Keratinocyte (primary cell): ENCODE measurements around the gene TSPEAR. TPM values are rescaled to one million over a fixed set of nuclear protein-coding genes. Genes with fewer than 3 reads are reported as not detected.

Source experiments
- DNase-seq: peaks from one replicate; pipeline ENCODE4 v3.0.0-alpha.2; 2011; ENCODE audit warnings: low read depth, missing footprints, low spot score
- FAIRE-seq: peaks from 2 replicates; lab custom pipeline; 2011; peaks lifted over from hg19 to GRCh38; lab: Jason Lieb, UNC
- H2AFZ ChIP-seq: 2 replicates; pipeline ENCODE4 v1.6.0; 2012; ENCODE audit warnings: low read length, control low read depth, inconsistent platforms; ENCODE audit not compliant: control insufficient read depth
- H3K27ac ChIP-seq: 2 replicates; pipeline ENCODE4 v1.5.1; 2011; ENCODE audit warnings: low read length; ENCODE audit not compliant: control insufficient read depth, insufficient read depth
- H3K27me3 ChIP-seq: 3 replicates; pipeline ENCODE4 v1.6.0; 2011; ENCODE audit warnings: low read length; ENCODE audit not compliant: control insufficient read depth, insufficient read depth; ENCODE audit errors: extremely low read depth
- H3K36me3 ChIP-seq, 2 experiments: 2 replicates in 1 of 2; 3 replicates in 1 of 2; pipeline ENCODE4 v1.5.1; 2011; ENCODE audit warnings: low read length in 2 of 2, mild to moderate bottlenecking in 1 of 2; ENCODE audit not compliant: control insufficient read depth in 2 of 2, insufficient read depth in 2 of 2; ENCODE audit errors: extremely low read depth in 1 of 2
- H3K4me1 ChIP-seq: 3 replicates; pipeline ENCODE4 v1.5.1; 2011; ENCODE audit warnings: low read length; ENCODE audit not compliant: control insufficient read depth, insufficient read depth; ENCODE audit errors: extremely low read depth
- H3K4me2 ChIP-seq: 3 replicates; pipeline ENCODE4 v1.6.0; 2011; ENCODE audit warnings: low read depth, low read length; ENCODE audit not compliant: control insufficient read depth, insufficient read depth; ENCODE audit errors: extremely low read depth
- H3K4me3 ChIP-seq, 3 experiments: fragments of 200-600 bp in 1 of 3; sonication (generic) in 1 of 3; 2 replicates in 2 of 3; 3 replicates in 1 of 3; pipeline ENCODE4 v1.5.1; 2011 to 2016; ENCODE audit warnings: low read length in 3 of 3, mild to moderate bottlenecking in 3 of 3, control low read depth in 2 of 3, inconsistent platforms in 1 of 3, low read depth in 1 of 3, mixed read lengths in 1 of 3, mixed run types in 1 of 3, moderate library complexity in 1 of 3; ENCODE audit not compliant: control insufficient read depth in 2 of 3, insufficient read depth in 2 of 3; ENCODE audit errors: extremely low read depth in 1 of 3
- H3K79me2 ChIP-seq: 2 replicates; pipeline ENCODE4 v1.6.0; 2012; ENCODE audit warnings: low read length; ENCODE audit not compliant: control insufficient read depth, insufficient read depth
- H3K9ac ChIP-seq: 3 replicates; pipeline ENCODE4 v1.6.0; 2011; ENCODE audit warnings: low read length; ENCODE audit not compliant: control insufficient read depth, insufficient read depth; ENCODE audit errors: extremely low read depth
- H3K9me1 ChIP-seq: 3 replicates; pipeline ENCODE4 v1.6.0; 2011; ENCODE audit warnings: low read length; ENCODE audit not compliant: control insufficient read depth, insufficient read depth; ENCODE audit errors: extremely low read depth
- H3K9me3 ChIP-seq: 2 replicates; pipeline ENCODE4 v1.5.1; 2012; ENCODE audit warnings: low read depth, low read length; ENCODE audit not compliant: control insufficient read depth
- H4K20me1 ChIP-seq: 3 replicates; pipeline ENCODE4 v1.6.0; 2011; ENCODE audit warnings: low read length; ENCODE audit not compliant: control insufficient read depth, insufficient read depth; ENCODE audit errors: extremely low read depth
- CTCF ChIP-seq, 3 experiments: IDR thresholded peaks in 1 of 3; conservative IDR thresholded peaks in 1 of 3; optimal IDR thresholded peaks in 1 of 3; 2 replicates in 2 of 3; 3 replicates in 1 of 3; pipeline versions ENCODE3 to v1.5.1; 2011; ENCODE audit warnings: low read length in 3 of 3, mild to moderate bottlenecking in 3 of 3, moderate library complexity in 2 of 3, control low read depth in 1 of 3, inconsistent platforms in 1 of 3; ENCODE audit not compliant: insufficient read depth in 2 of 3; ENCODE audit errors: extremely low read depth in 1 of 3
- EZH2 ChIP-seq: IDR thresholded peaks from one replicate; pipeline ENCODE4 v1.6.1; 2012; ENCODE audit warnings: inconsistent platforms, mild to moderate bottlenecking, low read length, moderate library complexity
- dilution Hi-C: fragments of 300-500 bp; cut with MboI; formaldehyde crosslinking; loops from one replicate; pipeline ENCODE4 v1.7.0; 2020; ENCODE audit warnings: low sequenced_read_pairs; ENCODE audit not compliant: extremely low pct_ligation_motif_present
- polyA plus RNA-seq, 5 experiments: library from polyadenylated mRNA; depleted of rRNA in 3 of 5; stranded (reverse) in 3 of 5; stranded (forward) in 1 of 5; unstranded in 1 of 5; fragments of >200 nt; gene quantifications; 1 replicate in 1 of 5; 2 replicates in 3 of 5; 3 replicates in 1 of 5; pipeline versions ENCODE4 v1.2.1 to v1.2.3, GENCODE V29; 2011 to 2012; ENCODE audit warnings: missing spikeins in 2 of 5, low read depth in 1 of 5, low replicate concordance in 1 of 5

TSPEAR gene
- polyA plus RNA-seq, 1 donor (not counting 4 experiments of a cell fraction or from before 2014, with no cell fraction given), result 0.12 TPM

- dilution Hi-C loops, result loop anchor here (25.0 kb wide), 1 partner anchor 251 kb away; no protein-coding TSS in a partner anchor
- H3K36me3 ChIP-seq, result no peaks in the 10 kb centered on the region
- no peaks in the 10 kb centered on the region for H4K20me1 ChIP-seq
- DNase-seq, result no peak
- no peaks in the 10 kb centered on the region for H3K9me1 ChIP-seq
- H3K4me1 ChIP-seq, result no peaks in the 10 kb centered on the region
- no peak overlapping the region for H3K27ac ChIP-seq
- no peaks in the 10 kb centered on the region for H3K79me2 ChIP-seq
- no peak overlapping the region for H2AFZ ChIP-seq
- no peak overlapping the region for H3K4me2 ChIP-seq
- no peak overlapping the region for H3K4me3 ChIP-seq
- H3K27me3 ChIP-seq, result no peaks in the 10 kb centered on the region
- no peak for FAIRE-seq
- TF ChIP-seq EZH2, result no peak
- TF ChIP-seq CTCF (optimal IDR thresholded peaks at IDR 0.05 in 1 of 3, IDR thresholded peaks at IDR 0.05 in 1 of 3, conservative IDR thresholded peaks at IDR 0.05 in 1 of 3; ENCODE audit: extremely low read depth in 1 of 3, insufficient read depth in 2 of 3, low read length in 3 of 3), result no peak
- peaks cover 20% of the 10 kb centered on the region for H3K9me3 ChIP-seq
- H3K9ac ChIP-seq, result no peak overlapping the region
These were observed 27.2 kb upstream of the TSPEAR start for GRCh38 chr21:44738621-44739020.

GRCh38 chr21:44737706-44738354 lies 26.5 kb upstream of the TSPEAR start:
- H3K27ac ChIP-seq, result no peak overlapping the region
- dilution Hi-C loops, result loop anchor here (25.0 kb wide), 1 partner anchor 251 kb away; no protein-coding TSS in a partner anchor
- H2AFZ ChIP-seq, result no peak overlapping the region
- no peak for FAIRE-seq
- no peaks in the 10 kb centered on the region for H3K36me3 ChIP-seq
- no peak overlapping the region for H3K9ac ChIP-seq
- H3K4me1 ChIP-seq, result no peaks in the 10 kb centered on the region
- DNase-seq, result no peak
- no peaks in the 10 kb centered on the region for H3K79me2 ChIP-seq
- no peaks in the 10 kb centered on the region for H3K9me1 ChIP-seq
- TF ChIP-seq EZH2 (no peak), CTCF (optimal IDR thresholded peaks at IDR 0.05 in 1 of 3, IDR thresholded peaks at IDR 0.05 in 1 of 3, conservative IDR thresholded peaks at IDR 0.05 in 1 of 3; ENCODE audit: extremely low read depth in 1 of 3, insufficient read depth in 2 of 3, low read length in 3 of 3) (no peak)
- H3K4me2 ChIP-seq, result no peak overlapping the region
- H3K4me3 ChIP-seq, result no peak overlapping the region
- H3K27me3 ChIP-seq, result no peaks in the 10 kb centered on the region
- no peaks in the 10 kb centered on the region for H4K20me1 ChIP-seq
- H3K9me3 ChIP-seq, result peaks cover 20% of the 10 kb centered on the region
